Renal pelvis (tissue), 4 donors: ENCODE measurements around the gene TAGLN2. TPM values are rescaled to one million over a fixed set of nuclear protein-coding genes. Genes with fewer than 3 reads are reported as not detected.
A peak's percentile ranks its signal among the peaks of the same experiment; 100 is the strongest.

ENCODE experiments used
- DNase-seq: peaks from one replicate; pipeline ENCODE4 v3.0.0-alpha.2; 2013
- polyA plus RNA-seq, 3 donors: library from polyadenylated mRNA; unstranded; fragments of 120-200 nt; gene quantifications; one replicate each; pipeline ENCODE4 v1.2.1, GENCODE V29; 2013; ENCODE audit not compliant: insufficient read length in 3 of 3

Gene TAGLN2
- polyA plus RNA-seq, 3 donors, result 113 to 144 (median 131) TPM

DNA sequence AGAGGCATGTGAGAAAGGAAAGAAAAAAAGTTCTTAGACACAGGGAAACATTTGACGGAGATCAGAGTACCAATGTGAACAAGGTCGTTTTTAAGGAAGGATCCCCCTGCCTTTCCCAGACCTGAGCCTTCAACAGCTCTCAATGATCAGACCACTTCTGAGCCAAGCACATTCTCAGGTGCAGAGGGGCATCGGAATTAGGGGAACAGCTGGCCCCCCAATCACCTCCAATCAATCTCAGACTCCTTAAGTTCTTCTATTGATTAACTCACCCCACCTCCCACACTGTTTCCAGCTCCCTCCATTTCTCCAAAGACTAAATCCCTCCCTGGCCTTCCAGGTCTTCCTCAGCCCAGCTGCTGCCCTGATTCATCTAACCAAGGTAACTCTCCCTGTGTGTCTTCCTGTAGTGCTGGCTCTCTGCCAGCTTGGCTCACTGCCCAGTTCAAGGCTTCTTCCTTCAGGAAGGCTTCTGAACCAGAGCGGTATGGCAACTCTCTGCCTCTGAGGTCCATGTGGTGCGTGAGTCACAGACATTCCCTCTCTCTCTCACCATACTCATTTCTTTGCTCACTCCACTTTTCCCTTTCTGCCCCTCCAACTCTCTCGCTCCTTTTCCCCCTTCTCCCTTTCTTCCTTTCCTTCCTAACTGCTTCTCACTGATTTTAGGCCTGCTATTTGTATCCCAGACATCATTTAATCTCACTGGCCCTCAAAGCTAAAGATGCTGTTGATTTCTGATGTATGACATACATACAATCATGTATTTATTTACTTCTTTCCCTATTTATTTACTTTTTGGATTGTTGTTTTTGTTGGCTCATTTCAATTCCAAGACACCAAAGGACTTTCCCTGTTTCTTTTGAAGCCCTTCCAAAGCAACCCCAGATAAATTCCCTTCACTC, 43.4 kb downstream of the TAGLN2 start:
- DNase-seq, result peak; percentile 61

DNA sequence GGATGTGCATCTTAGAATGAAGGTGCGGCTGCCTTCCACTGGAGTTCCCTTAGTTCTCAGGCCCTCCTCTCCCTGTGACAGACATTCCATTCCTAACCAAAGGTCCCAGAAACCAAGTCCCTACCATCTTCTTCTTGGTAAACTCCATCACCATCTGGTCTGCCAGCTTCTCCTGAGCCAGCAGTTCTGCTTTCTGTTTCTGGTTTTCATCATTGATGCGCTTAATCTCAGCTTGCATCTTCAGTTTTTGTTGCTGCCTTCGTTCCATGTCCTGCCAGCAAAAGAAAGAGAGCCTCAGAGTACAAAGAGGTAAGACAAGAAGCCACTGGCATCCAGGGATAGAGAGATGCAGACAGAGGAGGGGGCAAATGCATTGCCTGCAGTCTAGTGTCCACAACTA, 44.9 kb downstream of the TAGLN2 start:
- DNase-seq, result no peak

DNA sequence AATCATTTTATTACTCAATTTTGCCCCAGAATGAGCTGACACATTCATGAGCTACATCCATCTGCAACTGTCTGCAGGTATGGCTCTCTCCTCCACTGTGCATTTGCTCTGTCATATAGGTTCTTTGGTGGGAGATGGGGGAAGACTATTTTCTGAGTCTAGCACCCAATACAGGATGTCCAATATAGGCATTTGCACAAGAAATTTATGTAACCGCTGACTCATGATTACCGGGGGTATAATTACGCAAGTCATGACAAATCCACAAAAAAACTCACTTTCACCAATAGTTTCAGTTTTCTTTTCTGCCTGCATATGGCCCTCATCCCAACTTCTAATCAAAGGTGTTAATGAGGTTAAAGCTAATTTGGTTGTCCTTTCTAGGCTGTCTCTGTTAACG, 45.3 kb downstream of the TAGLN2 start:
- no peak for DNase-seq

DNA sequence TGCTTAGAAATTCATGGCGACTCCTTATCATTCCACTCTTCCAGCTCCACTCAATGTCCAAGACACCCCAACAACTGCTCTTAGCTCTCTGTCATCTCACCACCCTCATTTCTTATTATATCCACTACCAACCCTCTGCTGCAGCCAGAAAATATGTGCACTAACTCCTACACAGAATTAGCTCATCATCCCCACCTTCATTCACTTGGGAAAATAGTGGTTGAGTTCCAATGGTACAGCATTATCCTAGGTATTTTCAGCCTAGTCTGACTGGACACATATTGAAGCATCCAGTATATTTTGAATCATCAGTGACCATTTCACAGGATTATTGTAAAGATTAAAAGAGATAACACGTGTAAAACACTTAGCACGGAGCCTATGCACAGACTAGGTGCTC, 46.2 kb downstream of the TAGLN2 start:
- DNase-seq, result no peak

DNA sequence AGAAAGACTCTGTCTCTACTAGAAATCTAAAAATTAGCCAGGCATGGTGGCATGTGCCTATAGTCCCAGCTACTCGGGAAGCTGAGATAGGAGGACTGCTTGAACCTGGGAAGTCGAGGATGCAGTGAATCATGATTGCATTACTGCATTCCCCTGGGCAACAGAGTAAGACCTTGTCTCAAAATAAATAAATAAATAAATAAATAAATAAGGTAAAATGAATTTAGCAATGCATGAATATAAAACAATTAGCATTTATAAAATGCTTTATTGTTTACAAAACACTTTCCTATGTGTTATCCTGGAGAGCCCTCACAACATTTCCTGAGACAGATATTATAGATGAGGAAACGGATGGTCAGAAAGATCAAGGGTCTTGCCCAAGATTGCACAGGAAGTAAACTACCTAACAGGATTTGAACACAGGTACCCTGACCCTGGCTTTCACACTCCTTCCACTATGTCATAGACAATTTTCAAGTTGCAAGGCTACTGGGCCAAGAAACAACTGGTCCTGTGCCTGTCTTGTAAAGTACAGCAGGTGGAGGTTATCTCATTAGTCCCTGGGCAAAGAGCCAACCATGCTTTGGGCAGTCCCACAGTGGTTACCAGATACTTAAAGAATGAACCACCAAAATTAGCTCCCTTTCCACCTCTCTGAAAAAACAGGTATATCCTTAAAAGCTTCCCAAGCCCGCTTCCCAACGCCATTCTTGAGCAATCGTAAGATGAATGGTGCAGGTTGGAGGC, 47.4 kb downstream of the TAGLN2 start:
- no peak for DNase-seq

DNA sequence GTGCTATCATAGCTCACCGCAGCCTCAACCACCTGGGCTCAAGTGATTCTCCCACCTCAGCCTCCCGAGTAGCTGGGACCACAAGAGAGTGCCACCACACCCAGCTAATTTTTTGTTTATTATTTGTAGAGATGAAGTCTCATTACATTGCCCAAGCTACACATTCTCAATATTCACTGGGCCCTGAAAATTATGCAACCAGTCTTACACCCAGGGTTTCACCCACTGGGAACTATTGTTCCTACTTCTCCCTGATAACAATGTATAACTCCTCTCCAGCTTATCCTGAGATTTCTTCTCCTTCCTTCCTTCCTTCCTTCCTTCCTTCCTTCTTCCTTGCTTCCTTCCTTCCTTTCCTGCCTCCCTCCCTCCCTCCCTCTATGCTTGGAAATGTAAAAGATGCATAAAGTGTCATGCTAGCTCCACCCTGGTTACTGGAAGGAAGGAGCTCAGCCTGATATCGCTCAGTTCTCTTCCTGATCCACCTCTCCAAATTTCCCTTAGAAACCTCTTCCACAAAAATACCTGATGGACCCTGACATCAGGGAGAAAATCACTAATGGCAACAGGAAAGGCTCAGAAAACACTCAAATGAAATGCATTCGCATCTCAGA, 51.7 kb downstream of the TAGLN2 start:
- DNase-seq, result no peak

DNA sequence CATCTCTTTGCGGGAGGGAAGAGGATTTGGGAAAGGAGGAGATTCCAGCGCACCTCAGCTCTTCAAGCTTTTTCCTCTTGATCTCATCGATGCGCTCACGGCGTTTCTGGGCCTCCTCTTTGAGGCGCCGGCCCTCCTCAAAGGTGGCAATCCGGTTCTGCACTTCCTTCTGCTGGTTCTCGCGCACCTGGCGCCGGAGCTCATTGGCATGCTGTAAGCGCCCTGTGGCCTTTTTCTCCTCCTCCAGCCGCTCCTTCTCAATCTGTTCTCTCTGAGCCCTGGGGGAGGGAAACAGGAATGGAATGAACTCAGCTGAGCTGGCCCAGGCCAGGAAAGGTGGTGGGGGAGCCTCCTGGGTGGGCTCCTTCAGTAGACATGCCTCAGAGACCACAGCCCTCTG, 52.4 kb downstream of the TAGLN2 start:
- peak; percentile 27 for DNase-seq

DNA sequence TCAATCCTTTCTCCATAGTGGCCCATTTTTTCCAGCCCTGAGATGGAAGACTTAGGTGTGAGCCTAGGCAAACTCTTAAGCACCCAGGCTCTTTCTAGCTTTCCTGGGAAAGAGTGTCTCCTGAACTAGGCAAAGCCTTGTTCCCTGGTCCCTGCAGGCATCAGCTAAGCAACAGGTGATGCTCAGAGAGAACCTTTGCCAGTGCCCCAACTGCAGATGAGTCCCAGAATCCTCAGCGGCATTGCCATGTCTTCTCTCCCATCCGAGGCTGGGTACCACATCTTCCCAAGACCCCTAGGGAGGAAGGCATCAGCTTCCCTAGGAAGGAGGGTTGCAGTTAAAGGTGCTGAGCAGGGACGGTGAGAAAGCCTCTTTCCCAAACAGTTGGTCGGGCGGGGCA, 54.6 kb downstream of the TAGLN2 start:
- no peak for DNase-seq

DNA sequence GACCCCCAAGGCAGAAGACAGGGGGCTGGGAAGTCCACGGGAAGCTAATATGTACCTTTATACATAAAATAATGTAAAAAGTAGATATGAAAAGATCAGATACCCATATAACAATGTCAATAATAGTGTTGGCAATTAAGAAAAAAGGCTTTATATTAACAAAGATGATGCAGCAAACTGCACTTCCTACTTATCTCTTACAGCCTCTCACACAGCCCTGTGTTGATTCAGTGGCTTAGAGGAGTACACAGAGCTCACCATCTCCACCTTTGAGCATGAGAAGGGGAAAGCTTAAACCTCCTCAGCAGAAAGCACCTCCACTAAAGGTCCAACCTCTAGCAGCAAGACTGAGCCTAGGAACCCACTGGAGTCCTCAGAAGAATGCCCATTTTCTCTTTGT, 55.7 kb downstream of the TAGLN2 start:
- no peak for DNase-seq

DNA sequence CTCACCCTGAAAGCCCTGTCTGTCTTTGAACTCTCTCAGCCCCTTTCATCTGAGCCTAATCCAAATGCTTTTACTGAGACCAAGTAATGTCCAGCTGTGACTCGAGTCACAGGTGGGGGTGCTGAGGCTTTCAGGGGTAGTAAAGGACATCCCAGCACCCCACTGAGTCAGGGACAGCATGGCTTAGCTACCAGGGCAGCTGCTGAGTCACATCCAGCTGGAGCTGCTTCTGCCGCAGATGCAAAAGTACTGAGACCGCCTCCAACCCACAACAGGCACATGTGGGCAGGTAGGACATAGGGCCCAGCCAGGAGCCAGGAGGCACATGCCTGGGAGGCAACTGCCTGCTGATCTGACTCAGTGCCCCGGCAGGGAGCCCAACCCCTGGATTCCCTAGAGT, 56.1 kb downstream of the TAGLN2 start:
- no peak for DNase-seq

DNA sequence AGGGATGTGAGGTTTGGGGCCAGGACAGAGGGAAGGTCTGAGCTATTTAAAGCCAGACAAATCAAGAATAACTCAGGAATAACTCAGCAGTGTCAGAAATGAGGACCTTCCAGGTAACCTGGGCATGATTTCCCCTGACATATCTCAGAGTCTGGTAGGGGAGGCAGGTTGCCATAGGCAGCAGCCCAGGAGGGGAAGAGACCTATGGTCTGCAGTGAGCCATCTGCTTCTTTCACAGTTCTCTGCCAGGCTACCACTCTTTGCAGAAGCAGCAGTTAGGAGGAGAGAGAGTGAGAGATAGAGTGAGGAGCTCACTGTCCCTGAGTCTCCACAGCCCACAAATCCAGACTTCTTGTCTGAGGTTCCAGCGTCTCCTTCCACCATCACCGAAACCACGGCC, 56.5 kb downstream of the TAGLN2 start:
- no peak for DNase-seq

Other genes starting within 250 kb of the TAGLN2 start
- not detected for gene CRP, start 210.9 kb downstream of the TAGLN2 start, polyA plus RNA-seq
- gene DUSP23, start 144.5 kb downstream of the TAGLN2 start, polyA plus RNA-seq, result 10 to 100 TPM; 32.4 to 37.4 (median 36.5) TPM
- under 1 TPM; 0.33 to 0.67 (median 0.48) TPM for gene FCRL6, start 123.1 kb downstream of the TAGLN2 start, polyA plus RNA-seq
- gene SLAMF8, start 98.6 kb downstream of the TAGLN2 start, polyA plus RNA-seq, result 1 to 10 TPM in 1 of 3 donors, under 1 TPM in 2; 0.52 to 1.4 (median 0.61) TPM
- gene VSIG8, start 62.9 kb downstream of the TAGLN2 start, polyA plus RNA-seq, result 1 to 10 TPM in 1 of 3 donors, under 1 TPM in 2; 0.43 to 2.6 (median 0.49) TPM
- gene CFAP45, start 25.3 kb downstream of the TAGLN2 start, polyA plus RNA-seq, result 1 to 10 TPM; 3.7 to 4.7 (median 4.0) TPM
- 10 to 100 TPM; 19.3 to 24.2 (median 19.5) TPM for gene IGSF9, start 20.1 kb upstream of the TAGLN2 start, polyA plus RNA-seq
- gene SLAMF9, start 28.7 kb upstream of the TAGLN2 start, polyA plus RNA-seq, result not detected
- 10 to 100 TPM in 2 of 3 donors, 1 to 10 TPM in 1; 9.6 to 14.0 (median 13.6) TPM for gene PIGM, start 106.5 kb upstream of the TAGLN2 start, polyA plus RNA-seq
- 10 to 100 TPM; 20.5 to 24.7 (median 22.3) TPM for gene KCNJ10, start 144.7 kb upstream of the TAGLN2 start, polyA plus RNA-seq
- gene KCNJ9, start 156.0 kb upstream of the TAGLN2 start, polyA plus RNA-seq, result under 1 TPM; 0.09 to 0.15 (median 0.11) TPM
- 10 to 100 TPM; 35.0 to 40.0 (median 39.6) TPM for gene IGSF8, start 173.1 kb upstream of the TAGLN2 start, polyA plus RNA-seq
- 1 to 10 TPM; 4.5 to 5.1 (median 5.0) TPM for gene ATP1A2, start 190.3 kb upstream of the TAGLN2 start, polyA plus RNA-seq
- gene ATP1A4, start 226.1 kb upstream of the TAGLN2 start, polyA plus RNA-seq, result under 1 TPM; 0.26 to 0.80 (median 0.30) TPM